ENCODE results near the gene PLXNA3.

DNA sequence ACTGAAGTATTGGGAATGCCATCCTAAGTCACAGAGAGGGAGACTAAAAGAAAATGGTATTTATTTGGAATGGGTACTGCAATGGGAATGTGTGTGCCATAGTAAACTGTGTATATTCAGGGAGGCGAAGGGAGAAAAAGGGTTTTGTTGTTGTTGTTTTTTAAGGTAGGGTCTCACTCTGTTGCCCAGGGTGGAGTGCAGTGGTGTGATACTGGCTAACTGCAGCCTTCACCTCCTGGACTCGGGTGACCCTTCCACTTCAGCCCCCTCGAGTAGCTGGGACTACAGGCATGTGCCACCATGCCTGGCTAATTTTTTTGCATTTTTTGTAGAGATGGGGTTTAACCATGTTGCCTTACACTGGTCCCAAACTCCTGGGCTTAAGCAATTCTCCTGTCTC is 36.6 kb downstream of the PLXNA3 start:
- TF ChIP-seq, protein P1, sequence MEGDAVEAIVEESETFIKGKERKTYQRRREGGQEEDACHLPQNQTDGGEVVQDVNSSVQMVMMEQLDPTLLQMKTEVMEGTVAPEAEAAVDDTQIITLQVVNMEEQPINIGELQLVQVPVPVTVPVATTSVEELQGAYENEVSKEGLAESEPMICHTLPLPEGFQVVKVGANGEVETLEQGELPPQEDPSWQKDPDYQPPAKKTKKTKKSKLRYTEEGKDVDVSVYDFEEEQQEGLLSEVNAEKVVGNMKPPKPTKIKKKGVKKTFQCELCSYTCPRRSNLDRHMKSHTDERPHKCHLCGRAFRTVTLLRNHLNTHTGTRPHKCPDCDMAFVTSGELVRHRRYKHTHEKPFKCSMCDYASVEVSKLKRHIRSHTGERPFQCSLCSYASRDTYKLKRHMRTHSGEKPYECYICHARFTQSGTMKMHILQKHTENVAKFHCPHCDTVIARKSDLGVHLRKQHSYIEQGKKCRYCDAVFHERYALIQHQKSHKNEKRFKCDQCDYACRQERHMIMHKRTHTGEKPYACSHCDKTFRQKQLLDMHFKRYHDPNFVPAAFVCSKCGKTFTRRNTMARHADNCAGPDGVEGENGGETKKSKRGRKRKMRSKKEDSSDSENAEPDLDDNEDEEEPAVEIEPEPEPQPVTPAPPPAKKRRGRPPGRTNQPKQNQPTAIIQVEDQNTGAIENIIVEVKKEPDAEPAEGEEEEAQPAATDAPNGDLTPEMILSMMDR (IDR thresholded peaks at IDR 0.05), result no peak
- TF ChIP-seq POLR2AphosphoS5 (IDR thresholded peaks at IDR 0.05) (no peak), POLR2A (IDR thresholded peaks at IDR 0.05) (no peak)
